DOHH2 (cell line): ENCODE data around the gene SPACA9.

Experiments
- H3F3A ChIP-seq: fragments of 200-600 bp; sonication (generic), shearing (Covaris generic); 2 replicates; pipeline ENCODE4 v1.6.0; 2016; ENCODE audit warnings: antibody characterized with exemption, mild to moderate bottlenecking; ENCODE audit not compliant: control insufficient read depth, insufficient read depth
- H3K27ac ChIP-seq: fragments of 200-600 bp; sonication (generic); 2 replicates; pipeline ENCODE4 v1.5.1; 2014; ENCODE audit warnings: low read depth, mild to moderate bottlenecking, low read length, moderate library complexity
- H3K27me3 ChIP-seq: fragments of 200-600 bp; sonication (generic); 2 replicates; pipeline ENCODE4 v1.6.1; 2014; ENCODE audit warnings: mild to moderate bottlenecking, low read length, mixed read lengths; ENCODE audit not compliant: control insufficient read depth
- H3K36me3 ChIP-seq: fragments of 200-600 bp; sonication (generic); 2 replicates; pipeline ENCODE4 v1.6.1; 2014; ENCODE audit warnings: mild to moderate bottlenecking, low read length, moderate library complexity, mixed read lengths; ENCODE audit not compliant: control insufficient read depth
- H3K4me1 ChIP-seq: fragments of 200-600 bp; sonication (generic); 2 replicates; pipeline ENCODE4 v1.6.1; 2014; ENCODE audit warnings: mild to moderate bottlenecking, low read length, mixed read lengths; ENCODE audit not compliant: control insufficient read depth
- H3K4me2 ChIP-seq: fragments of 200-600 bp; sonication (generic); 2 replicates; pipeline ENCODE4 v1.6.0; 2014; ENCODE audit warnings: mild to moderate bottlenecking, low read length, moderate library complexity
- H3K4me3 ChIP-seq: fragments of 200-600 bp; sonication (generic); 2 replicates; pipeline ENCODE4 v1.5.1; 2014; ENCODE audit warnings: mild to moderate bottlenecking, low read length, mixed read lengths
- H3K79me2 ChIP-seq: fragments of 200-600 bp; sonication (generic); 2 replicates; pipeline ENCODE4 v1.6.1; 2014; ENCODE audit warnings: mild to moderate bottlenecking, low read length, mixed read lengths; ENCODE audit not compliant: control insufficient read depth
- H3K9me2 ChIP-seq: fragments of 200-600 bp; sonication (generic); replicated peaks from 2 replicates; pipeline ENCODE4 v1.6.1; 2014; ENCODE audit warnings: mild to moderate bottlenecking, low read length, mixed read lengths; ENCODE audit not compliant: control insufficient read depth
- H3K9me3 ChIP-seq: fragments of 200-600 bp; sonication (generic); 2 replicates; pipeline ENCODE4 v1.6.1; 2014; ENCODE audit warnings: antibody characterized with exemption, low read length, mixed read lengths; ENCODE audit not compliant: control insufficient read depth, insufficient read depth
- H4K20me1 ChIP-seq: fragments of 200-600 bp; sonication (generic); 2 replicates; pipeline ENCODE4 v1.6.0; 2014; ENCODE audit warnings: low read depth, mild to moderate bottlenecking, antibody characterized with exemption, low read length, moderate library complexity; ENCODE audit not compliant: control insufficient read depth, insufficient read depth
- CTCF ChIP-seq: fragments of 200-600 bp; sonication (generic); IDR thresholded peaks from one replicate; pipeline ENCODE4 v1.5.1; 2014; ENCODE audit warnings: antibody characterized with exemption, mild to moderate bottlenecking, low read depth, low read length; ENCODE audit not compliant: poor library complexity, severe bottlenecking
- EZH2phosphoT487 ChIP-seq: fragments of 200-600 bp; sonication (generic); IDR thresholded peaks from 2 replicates; pipeline ENCODE4 v1.6.1; 2017; ENCODE audit warnings: borderline replicate concordance, mild to moderate bottlenecking, antibody characterized with exemption, low read length, moderate library complexity, mixed read lengths

The SPACA9 gene

GRCh38 chr9:132896264-132896663, 17.6 kb downstream of the SPACA9 start:
- Histone ChIP-seq H3K9me2 (no peaks in the 10 kb centered on the region), H3K79me2 (no peaks in the 10 kb centered on the region), H3K36me3 (peaks cover 69% of the 10 kb centered on the region), H3K27me3 (no peaks in the 10 kb centered on the region), H3K4me3 (no peak overlapping the region), H3K27ac (no peak overlapping the region), H3K4me1 (no peaks in the 10 kb centered on the region), H3K4me2 (no peak overlapping the region), H4K20me1 (no peaks in the 10 kb centered on the region; the same call in 1 of the 2 replicates), H3K9me3 (no peaks in the 10 kb centered on the region), H3F3A (peaks cover 5% of the 10 kb centered on the region)
- no peak for TF ChIP-seq CTCF
- TF ChIP-seq EZH2phosphoT487, result no peak

- H3K36me3 ChIP-seq, result peaks cover 76% of the 10 kb centered on the region
- no peaks in the 10 kb centered on the region for H3K79me2 ChIP-seq
- no peak for TF ChIP-seq EZH2phosphoT487
- no peak for TF ChIP-seq CTCF
Measured at GRCh38 chr9:132896906-132897305, 18.2 kb downstream of the SPACA9 start.

GRCh38 chr9:132898051-132898450, 19.4 kb downstream of the SPACA9 start:
- no peaks in the 10 kb centered on the region for H3K4me1 ChIP-seq
- H3K9me3 ChIP-seq, result no peaks in the 10 kb centered on the region
- H3K4me3 ChIP-seq, result no peak overlapping the region
- no peak overlapping the region for H3K27ac ChIP-seq
- H3F3A ChIP-seq, result peaks cover 6% of the 10 kb centered on the region; the same call in 1 of the 2 replicates
- H3K79me2 ChIP-seq, result no peaks in the 10 kb centered on the region
- H4K20me1 ChIP-seq, result no peaks in the 10 kb centered on the region; the same call in 1 of the 2 replicates
- no peaks in the 10 kb centered on the region for H3K27me3 ChIP-seq
- TF ChIP-seq CTCF (no peak), EZH2phosphoT487 (no peak)
- H3K9me2 ChIP-seq, result no peaks in the 10 kb centered on the region
- H3K4me2 ChIP-seq, result no peak overlapping the region
- H3K36me3 ChIP-seq, result peaks cover 84% of the 10 kb centered on the region

More at GRCh38 chr9:132896906-132897305, 18.2 kb downstream of the SPACA9 start:
- Histone ChIP-seq H3K27ac (no peak overlapping the region), H3F3A (no peaks in the 10 kb centered on the region; the same call in 1 of the 2 replicates), H3K4me3 (no peak overlapping the region), H3K27me3 (no peaks in the 10 kb centered on the region), H3K4me2 (no peak overlapping the region), H3K9me2 (no peaks in the 10 kb centered on the region), H4K20me1 (no peaks in the 10 kb centered on the region; the same call in 1 of the 2 replicates), H3K4me1 (no peaks in the 10 kb centered on the region), H3K9me3 (no peaks in the 10 kb centered on the region)
